GM12892 (cell line): ENCODE results near the gene PHACTR3.

ENCODE experiments used
- POLR2AphosphoS5 ChIP-seq: IDR thresholded peaks from 2 replicates; pipeline ENCODE4 v1.6.1; 2011; ENCODE audit warnings: low read depth, low read length, control low read depth
- TAF1 ChIP-seq: IDR thresholded peaks from 2 replicates; pipeline ENCODE4 v1.6.1; 2011; ENCODE audit warnings: low read depth, mild to moderate bottlenecking, control low read depth, low read length, borderline replicate concordance

- no peak for TF ChIP-seq TAF1
- no peak for TF ChIP-seq POLR2AphosphoS5
These were observed 235.1 kb downstream of the PHACTR3 start for GRCh38 chr20:59839400-59839799.
